Keratinocyte (primary cell): Measurements from ENCODE around the gene ARHGEF38. TPM values are rescaled to one million over a fixed set of nuclear protein-coding genes. Genes with fewer than 3 reads are reported as not detected.
A peak's percentile ranks its signal among the peaks of the same experiment; 100 is the strongest.

Source experiments
- DNase-seq: peaks from one replicate; pipeline ENCODE4 v3.0.0-alpha.2; 2011; ENCODE audit warnings: low read depth, missing footprints, low spot score
- FAIRE-seq: peaks from 2 replicates; lab custom pipeline; 2011; peaks lifted over from hg19 to GRCh38; lab: Jason Lieb, UNC
- H2AFZ ChIP-seq: 2 replicates; pipeline ENCODE4 v1.6.0; 2012; ENCODE audit warnings: low read length, control low read depth, inconsistent platforms; ENCODE audit not compliant: control insufficient read depth
- H3K27ac ChIP-seq: 2 replicates; pipeline ENCODE4 v1.5.1; 2011; ENCODE audit warnings: low read length; ENCODE audit not compliant: control insufficient read depth, insufficient read depth
- H3K27me3 ChIP-seq: 3 replicates; pipeline ENCODE4 v1.6.0; 2011; ENCODE audit warnings: low read length; ENCODE audit not compliant: control insufficient read depth, insufficient read depth; ENCODE audit errors: extremely low read depth
- H3K36me3 ChIP-seq, 2 experiments: 2 replicates in 1 of 2; 3 replicates in 1 of 2; pipeline ENCODE4 v1.5.1; 2011; ENCODE audit warnings: low read length in 2 of 2, mild to moderate bottlenecking in 1 of 2; ENCODE audit not compliant: control insufficient read depth in 2 of 2, insufficient read depth in 2 of 2; ENCODE audit errors: extremely low read depth in 1 of 2
- H3K4me1 ChIP-seq: 3 replicates; pipeline ENCODE4 v1.5.1; 2011; ENCODE audit warnings: low read length; ENCODE audit not compliant: control insufficient read depth, insufficient read depth; ENCODE audit errors: extremely low read depth
- H3K4me2 ChIP-seq: 3 replicates; pipeline ENCODE4 v1.6.0; 2011; ENCODE audit warnings: low read depth, low read length; ENCODE audit not compliant: control insufficient read depth, insufficient read depth; ENCODE audit errors: extremely low read depth
- H3K4me3 ChIP-seq, 3 experiments: fragments of 200-600 bp in 1 of 3; sonication (generic) in 1 of 3; 2 replicates in 2 of 3; 3 replicates in 1 of 3; pipeline ENCODE4 v1.5.1; 2011 to 2016; ENCODE audit warnings: low read length in 3 of 3, mild to moderate bottlenecking in 3 of 3, control low read depth in 2 of 3, inconsistent platforms in 1 of 3, low read depth in 1 of 3, mixed read lengths in 1 of 3, mixed run types in 1 of 3, moderate library complexity in 1 of 3; ENCODE audit not compliant: control insufficient read depth in 2 of 3, insufficient read depth in 2 of 3; ENCODE audit errors: extremely low read depth in 1 of 3
- H3K79me2 ChIP-seq: 2 replicates; pipeline ENCODE4 v1.6.0; 2012; ENCODE audit warnings: low read length; ENCODE audit not compliant: control insufficient read depth, insufficient read depth
- H3K9ac ChIP-seq: 3 replicates; pipeline ENCODE4 v1.6.0; 2011; ENCODE audit warnings: low read length; ENCODE audit not compliant: control insufficient read depth, insufficient read depth; ENCODE audit errors: extremely low read depth
- H3K9me1 ChIP-seq: 3 replicates; pipeline ENCODE4 v1.6.0; 2011; ENCODE audit warnings: low read length; ENCODE audit not compliant: control insufficient read depth, insufficient read depth; ENCODE audit errors: extremely low read depth
- H3K9me3 ChIP-seq: 2 replicates; pipeline ENCODE4 v1.5.1; 2012; ENCODE audit warnings: low read depth, low read length; ENCODE audit not compliant: control insufficient read depth
- H4K20me1 ChIP-seq: 3 replicates; pipeline ENCODE4 v1.6.0; 2011; ENCODE audit warnings: low read length; ENCODE audit not compliant: control insufficient read depth, insufficient read depth; ENCODE audit errors: extremely low read depth
- CTCF ChIP-seq, 3 experiments: IDR thresholded peaks in 1 of 3; conservative IDR thresholded peaks in 1 of 3; optimal IDR thresholded peaks in 1 of 3; 2 replicates in 2 of 3; 3 replicates in 1 of 3; pipeline versions ENCODE3 to v1.5.1; 2011; ENCODE audit warnings: low read length in 3 of 3, mild to moderate bottlenecking in 3 of 3, moderate library complexity in 2 of 3, control low read depth in 1 of 3, inconsistent platforms in 1 of 3; ENCODE audit not compliant: insufficient read depth in 2 of 3; ENCODE audit errors: extremely low read depth in 1 of 3
- EZH2 ChIP-seq: IDR thresholded peaks from one replicate; pipeline ENCODE4 v1.6.1; 2012; ENCODE audit warnings: inconsistent platforms, mild to moderate bottlenecking, low read length, moderate library complexity
- dilution Hi-C: fragments of 300-500 bp; cut with MboI; formaldehyde crosslinking; loops from one replicate; pipeline ENCODE4 v1.7.0; 2020; ENCODE audit warnings: low sequenced_read_pairs; ENCODE audit not compliant: extremely low pct_ligation_motif_present
- polyA plus RNA-seq, 5 experiments: library from polyadenylated mRNA; depleted of rRNA in 3 of 5; stranded (reverse) in 3 of 5; stranded (forward) in 1 of 5; unstranded in 1 of 5; fragments of >200 nt; gene quantifications; 1 replicate in 1 of 5; 2 replicates in 3 of 5; 3 replicates in 1 of 5; pipeline versions ENCODE4 v1.2.1 to v1.2.3, GENCODE V29; 2011 to 2012; ENCODE audit warnings: missing spikeins in 2 of 5, low read depth in 1 of 5, low replicate concordance in 1 of 5

ARHGEF38 gene
- polyA plus RNA-seq, 1 donor (not counting 4 experiments of a cell fraction or from before 2014, with no cell fraction given): 0.09 TPM

DNA sequence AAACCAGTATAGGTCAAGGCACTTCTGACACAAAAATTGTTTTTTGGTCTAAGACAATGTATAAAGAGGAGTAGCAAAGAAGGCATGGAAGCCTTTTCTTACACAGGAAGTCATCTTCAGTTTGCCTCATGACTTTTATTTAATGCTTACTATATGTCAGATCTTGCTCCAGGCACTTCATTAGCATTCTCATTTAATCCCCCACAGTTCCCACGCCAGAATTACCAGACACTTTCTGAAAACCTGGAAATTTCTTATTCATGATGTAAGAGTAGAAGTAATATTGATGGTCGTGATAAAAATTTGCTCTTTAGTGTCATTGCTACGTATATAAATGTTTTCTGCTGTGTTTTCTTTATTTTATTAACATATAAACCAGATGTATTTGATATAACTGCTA lies 39.2 kb downstream of the ARHGEF38 start:
- no peaks in the 10 kb centered on the region for H3K9me3 ChIP-seq
- H3K27me3 ChIP-seq: no peaks in the 10 kb centered on the region
- no peak overlapping the region for H3K27ac ChIP-seq
- no peaks in the 10 kb centered on the region for H3K9me1 ChIP-seq
- no peak overlapping the region for H3K4me3 ChIP-seq
- H3K4me1 ChIP-seq: peaks cover 4% of the 10 kb centered on the region
- no peak for TF ChIP-seq EZH2
- no peak for TF ChIP-seq CTCF (optimal IDR thresholded peaks at IDR 0.05 in 1 of 3, IDR thresholded peaks at IDR 0.05 in 1 of 3, conservative IDR thresholded peaks at IDR 0.05 in 1 of 3; ENCODE audit: extremely low read depth in 1 of 3, insufficient read depth in 2 of 3, low read length in 3 of 3)
- FAIRE-seq: no peak
- H4K20me1 ChIP-seq: no peaks in the 10 kb centered on the region
- DNase-seq: no peak
- no peaks in the 10 kb centered on the region for H3K36me3 ChIP-seq
- dilution Hi-C loops: no loop called here
- no peak overlapping the region for H3K9ac ChIP-seq
- H3K4me2 ChIP-seq: no peak overlapping the region
- no peak overlapping the region for H2AFZ ChIP-seq
- no peaks in the 10 kb centered on the region for H3K79me2 ChIP-seq

DNA sequence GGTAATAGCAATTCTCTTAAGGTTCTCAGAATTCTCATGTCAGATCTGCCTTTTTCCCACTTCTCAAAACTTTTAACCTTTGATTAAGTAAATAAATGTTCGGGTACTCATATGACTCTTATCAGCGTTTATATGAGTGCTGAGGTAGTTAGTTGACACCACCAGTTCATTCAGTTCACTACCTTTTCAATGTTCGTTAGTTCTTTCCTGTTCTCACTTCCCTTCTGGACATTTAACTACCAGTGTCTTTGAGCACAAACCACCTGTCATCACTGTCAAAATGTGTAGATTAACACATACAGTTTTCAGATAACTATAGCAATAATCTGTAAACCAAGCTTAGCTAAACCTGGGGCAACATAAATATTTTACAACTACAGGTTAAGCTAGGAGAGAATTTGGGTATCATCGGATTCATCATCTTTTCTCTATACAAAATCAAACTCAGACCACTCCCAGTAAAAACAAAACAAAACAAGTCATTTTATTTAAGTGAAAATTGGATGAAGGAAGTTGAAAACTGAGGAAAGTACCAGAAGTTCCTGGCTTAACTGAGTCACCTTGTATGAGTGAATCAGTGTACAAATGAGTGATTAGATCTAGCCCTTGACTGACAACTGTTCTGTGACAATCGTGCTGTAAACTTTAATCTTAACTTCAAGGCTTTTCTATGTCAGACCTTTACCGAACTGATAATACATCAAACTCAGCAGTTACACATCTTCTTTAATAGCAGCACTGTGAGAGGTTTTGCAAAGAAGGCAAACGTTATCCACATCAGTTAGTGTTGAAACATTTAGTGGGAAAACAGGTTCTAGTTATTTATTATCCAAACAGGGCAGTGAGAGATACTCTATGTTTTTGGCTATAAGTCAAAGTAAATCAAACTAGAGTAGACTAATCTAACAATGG lies 41.9 kb downstream of the ARHGEF38 start:
- peaks cover 4% of the 10 kb centered on the region for H3K4me1 ChIP-seq
- FAIRE-seq: peak; percentile 84
- H3K27me3 ChIP-seq: no peaks in the 10 kb centered on the region
- H3K4me2 ChIP-seq: peak overlapping the region; percentile 12
- H2AFZ ChIP-seq: peak overlapping the region; percentile 54
- no peak for DNase-seq
- dilution Hi-C loops: no loop called here
- H4K20me1 ChIP-seq: no peaks in the 10 kb centered on the region
- no peaks in the 10 kb centered on the region for H3K36me3 ChIP-seq
- no peak overlapping the region for H3K27ac ChIP-seq
- no peaks in the 10 kb centered on the region for H3K9me3 ChIP-seq
- no peak for TF ChIP-seq CTCF (optimal IDR thresholded peaks at IDR 0.05 in 1 of 3, IDR thresholded peaks at IDR 0.05 in 1 of 3, conservative IDR thresholded peaks at IDR 0.05 in 1 of 3; ENCODE audit: extremely low read depth in 1 of 3, insufficient read depth in 2 of 3, low read length in 3 of 3)
- TF ChIP-seq EZH2: no peak
- no peaks in the 10 kb centered on the region for H3K79me2 ChIP-seq
- no peak overlapping the region for H3K9ac ChIP-seq
- H3K4me3 ChIP-seq: no peak overlapping the region
- H3K9me1 ChIP-seq: no peaks in the 10 kb centered on the region
